ENCODE measurements around the gene PIN1. TPM values are rescaled to one million over a fixed set of nuclear protein-coding genes. Genes with fewer than 3 reads are reported as not detected.

PIN1 gene
- total and polyA plus RNA-seq, 2 of the 13 experiments (the other 11 are each of a cell fraction or from before 2014, with no cell fraction given) = 31.9 to 72.0 TPM

GRCh38 chr19:9885077-9885552 lies 50.0 kb downstream of the PIN1 start:
- 0% methylated on average over 4 of the region's 8 CpGs for WGBS (ENCODE audit: low lambda C conversion rate)
- Histone ChIP-seq H3K9me3 (ENCODE audit: low read length) (no peaks in the 10 kb centered on the region), H3K4me2 (ENCODE audit: low read depth, low read length) (no peak overlapping the region), H3K27me3 (ENCODE audit: control insufficient read depth in 1 of 2, insufficient read depth in 2 of 2, low read length in 2 of 2) (peaks cover 0 to 3% of the 10 kb centered on the region in 2 experiments; a peak in 2 of 5 replicates), H3K4me3 (replicated peaks in 1 of 3; ENCODE audit: insufficient read depth in 1 of 3, low read depth in 2 of 3, low read length in 3 of 3) (no peak overlapping the region), H3K27ac (ENCODE audit: extremely low read length, insufficient read depth, low read length) (no peak overlapping the region), H3K79me2 (ENCODE audit: insufficient read depth, low read length) (no peaks in the 10 kb centered on the region), H2AFZ (ENCODE audit: low read length) (no peak overlapping the region), H3K4me1 (ENCODE audit: insufficient read depth, low read length) (no peaks in the 10 kb centered on the region), H3K36me3 (replicated peaks in 1 of 2; ENCODE audit: control insufficient read depth in 1 of 2, insufficient read depth in 2 of 2, low read length in 2 of 2) (no peaks in the 10 kb centered on the region), H4K20me1 (ENCODE audit: insufficient read depth, low read length) (no peaks in the 10 kb centered on the region), H3K9ac (ENCODE audit: insufficient read depth, low read depth, low read length) (no peak overlapping the region)
- BruUV-seq (replicated peaks) = no TSS peak
- in situ Hi-C loops (cut with HindIII; ENCODE audit: extremely low pct_ligation_motif_present, low pct_unique_long_range_greater_than_20kb) = no loop called here
- TF ChIP-seq ZNF280D (CRISPR knock-in tag; IDR thresholded peaks at IDR 0.05) = no peak
- no peak for TF ChIP-seq GMEB1 (CRISPR knock-in tag; IDR thresholded peaks at IDR 0.05; ENCODE audit: borderline replicate concordance)
- TF ChIP-seq ZNF546 (CRISPR knock-in tag; conservative IDR thresholded peaks at IDR 0.05) = no peak
- TF ChIP-seq IKZF4 (CRISPR knock-in tag; IDR thresholded peaks at IDR 0.05; ENCODE audit: borderline replicate concordance, low read depth, not compliant biosample characterization) = no peak
- no peak for TF ChIP-seq USF2 (IDR thresholded peaks at IDR 0.05; ENCODE audit: low read depth, low read length)
- TF ChIP-seq USF2 (CRISPR knock-in tag; IDR thresholded peaks at IDR 0.05; ENCODE audit: borderline replicate concordance) = no peak
- peak; percentile 52; the same call in 1 of the 2 replicates for TF ChIP-seq ZNF629 (CRISPR knock-in tag; conservative IDR thresholded peaks at IDR 0.05)
- TF ChIP-seq NONO (IDR thresholded peaks at IDR 0.05) = no peak
- TF ChIP-seq NONO (CRISPR knock-in tag; conservative IDR thresholded peaks at IDR 0.05) = no peak
- no peak for TF ChIP-seq TOPORS (CRISPR knock-in tag; IDR thresholded peaks at IDR 0.05)
- 0 out of 2 replicates have a peak, but pooled peaks have one; percentile 26 for TF ChIP-seq CTCF (CRISPR knock-in tag; IDR thresholded peaks at IDR 0.05)
- no peak for DNase-seq (ENCODE audit: low spot score)
- ChIA-PET POLR2A (no interaction called here), CTCF (ENCODE audit: low intra/inter-chr PET ratio, low total read pairs) (no interaction called here)
- ATAC-seq = peak; percentile 65; the same call in 2 of the 3 replicates
- FAIRE-seq = no peak
- intact Hi-C loops (cut with micrococcal nuclease; ENCODE audit: unreplicated experiment) = no loop called here
